ENCODE data around the gene DNAAF8.

DNAAF8 gene

DNA sequence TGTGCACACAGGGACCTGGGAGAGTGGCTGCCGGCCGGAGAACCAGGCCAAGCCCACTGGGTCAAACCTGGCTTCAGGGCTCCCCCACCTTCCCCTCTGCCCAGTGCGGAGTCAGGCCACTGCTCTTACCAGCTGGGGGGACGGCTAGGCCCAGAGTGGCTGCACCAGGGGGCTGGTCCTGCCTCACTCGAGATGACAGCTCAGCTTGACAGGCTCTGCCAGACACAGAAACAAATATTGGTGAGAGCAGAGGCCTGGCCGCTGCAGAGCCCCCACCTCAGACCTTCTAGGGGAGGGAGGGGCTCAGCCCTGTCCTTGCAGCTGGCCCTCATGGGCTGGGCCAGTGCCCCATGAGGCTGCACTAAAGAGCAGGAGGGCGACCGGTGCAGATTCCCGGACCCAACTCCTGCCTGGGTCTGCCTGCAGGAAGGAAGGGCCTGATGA lies 36.5 kb upstream of the DNAAF8 start:
- Histone ChIP-seq H3K4me2 (no peak overlapping the region), H3K9ac (0 out of 22 replicates have a peak overlapping the region, but pooled peaks of 1 of the 11 experiments have one; percentile 9), H3K4me1 (peaks cover 13 to 26% (median 21%) of the 10 kb centered on the region in 10 experiments), H3K27ac (no peak overlapping the region), H3K9me3 (replicated peaks in 1 of 11) (no peaks in the 10 kb centered on the region), H3K36me3 (peaks cover 63 to 82% (median 80%) of the 10 kb centered on the region in 11 experiments), H3K4me3 (no peak overlapping the region), H3K27me3 (no peaks in the 10 kb centered on the region), H4K20me1 (peaks cover 5 to 59% (median 39%) of the 10 kb centered on the region in 11 experiments; a peak in 20 of 22 replicates)
- TF ChIP-seq Cebpa-rat (IDR thresholded peaks at IDR 0.05), result no peak

DNA sequence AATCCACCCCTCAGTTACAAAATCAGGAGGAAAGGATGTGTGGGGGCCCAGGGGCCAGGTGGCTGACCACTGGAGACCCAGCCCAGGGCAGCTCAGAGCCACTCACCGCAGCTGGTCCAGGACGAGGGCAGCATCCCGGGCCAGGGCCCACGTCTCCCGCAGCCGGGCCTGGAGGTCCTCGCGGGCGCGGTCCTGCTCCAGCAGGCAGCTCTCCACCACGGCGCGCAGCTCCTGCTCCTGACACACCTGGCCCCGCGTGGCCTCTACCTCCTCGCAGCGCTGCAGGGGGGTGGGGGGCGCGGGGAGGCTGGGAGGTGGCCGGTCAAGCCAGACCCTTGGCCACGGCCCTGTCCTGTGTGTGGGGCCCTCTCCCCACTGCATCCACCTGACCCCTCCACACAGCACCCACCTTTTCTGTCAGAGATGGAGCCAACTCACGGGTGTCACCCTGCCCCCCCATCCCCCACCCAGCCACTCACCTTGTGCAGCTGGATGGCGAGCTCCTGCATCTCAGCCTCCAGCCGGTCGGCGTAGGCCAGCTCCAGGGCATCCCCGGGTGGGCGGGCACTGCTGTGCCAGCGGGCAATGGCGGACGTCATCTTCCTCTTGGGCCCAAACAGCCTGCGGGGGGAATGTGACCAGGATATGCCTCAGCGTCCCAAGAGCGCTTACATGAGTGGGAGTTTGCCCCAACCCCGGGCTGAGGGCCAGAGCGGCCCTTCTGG lies 35.9 kb upstream of the DNAAF8 start:
- Histone ChIP-seq H3K27ac (no peak overlapping the region), H3K4me2 (no peak overlapping the region), H3K9me3 (replicated peaks in 1 of 11) (no peaks in the 10 kb centered on the region), H4K20me1 (peaks cover 5 to 58% (median 39%) of the 10 kb centered on the region in 11 experiments; a peak in 20 of 22 replicates), H3K9ac (0 out of 22 replicates have a peak overlapping the region, but pooled peaks of 1 of the 11 experiments have one; percentile 9), H3K27me3 (no peaks in the 10 kb centered on the region), H3K4me1 (peaks cover 9 to 22% (median 17%) of the 10 kb centered on the region in 10 experiments), H3K4me3 (no peak overlapping the region), H3K36me3 (peaks cover 63 to 88% (median 82%) of the 10 kb centered on the region in 11 experiments)
- TF ChIP-seq Cebpa-rat (IDR thresholded peaks at IDR 0.05), result no peak

DNA sequence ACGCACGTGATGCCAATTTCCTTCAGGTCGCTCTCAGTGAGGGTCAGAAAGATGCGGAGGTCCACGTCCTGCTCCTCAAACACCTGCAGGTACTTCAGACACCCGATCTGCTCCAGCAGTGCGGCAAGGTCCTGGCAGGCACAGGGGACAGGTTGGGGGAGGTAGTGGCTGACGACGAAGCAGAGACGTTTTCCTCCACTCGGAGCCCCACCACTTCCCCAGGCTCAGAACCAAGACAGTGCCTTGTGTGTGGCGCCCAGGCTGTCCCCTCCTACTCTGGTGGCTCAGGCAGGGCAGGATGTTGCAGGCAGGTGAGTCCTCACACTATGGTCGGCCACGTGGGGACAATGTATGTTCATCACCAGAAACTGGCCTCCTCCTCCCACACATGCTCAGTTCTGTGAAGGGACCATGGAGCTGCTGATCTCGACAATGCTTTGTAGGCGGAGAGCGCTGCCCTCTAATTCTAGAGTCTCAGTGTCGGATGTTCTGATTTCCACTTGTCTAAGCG lies 35.2 kb upstream of the DNAAF8 start:
- H3K9me3 ChIP-seq (replicated peaks in 1 of 11), result no peaks in the 10 kb centered on the region
- peaks cover 67 to 94% (median 88%) of the 10 kb centered on the region in 11 experiments for H3K36me3 ChIP-seq
- H3K27ac ChIP-seq, result no peak overlapping the region
- H3K4me2 ChIP-seq, result no peak overlapping the region
- no peak overlapping the region for H3K4me3 ChIP-seq
- H4K20me1 ChIP-seq, result peaks cover 5 to 58% (median 38%) of the 10 kb centered on the region in 11 experiments; a peak in 20 of 22 replicates
- no peaks in the 10 kb centered on the region for H3K27me3 ChIP-seq
- H3K4me1 ChIP-seq, result peaks cover 9 to 27% (median 17%) of the 10 kb centered on the region in 10 experiments
- no peak overlapping the region for H3K9ac ChIP-seq
- TF ChIP-seq Cebpa-rat (IDR thresholded peaks at IDR 0.05), result no peak

- H3K9ac ChIP-seq, result no peak overlapping the region
- H3K9me3 ChIP-seq (replicated peaks in 1 of 11), result no peaks in the 10 kb centered on the region
- H3K27ac ChIP-seq, result no peak overlapping the region
- no peaks in the 10 kb centered on the region for H3K27me3 ChIP-seq
- H4K20me1 ChIP-seq, result peaks cover 0 to 49% (median 27%) of the 10 kb centered on the region in 11 experiments; a peak in 19 of 22 replicates
- H3K36me3 ChIP-seq, result peaks cover 75 to 100% (median 95%) of the 10 kb centered on the region in 11 experiments
- no peak overlapping the region for H3K4me2 ChIP-seq
- H3K4me1 ChIP-seq, result peaks cover 0 to 17% (median 7%) of the 10 kb centered on the region in 10 experiments; a peak in 15 of 20 replicates
- no peak for TF ChIP-seq Cebpa-rat (IDR thresholded peaks at IDR 0.05)
- H3K4me3 ChIP-seq, result no peak overlapping the region
Observed at GRCh38 chr16:4700380-4700996, 33.8 kb upstream of the DNAAF8 start.

- Histone ChIP-seq H3K4me1 (peaks cover 0 to 11% (median 2%) of the 10 kb centered on the region in 10 experiments; a peak in 8 of 20 replicates), H3K36me3 (peaks cover 69 to 100% (median 91%) of the 10 kb centered on the region in 11 experiments), H3K9ac (peak overlapping the region in 2 of 11 experiments; percentile 13 to 32; a peak in 1 of 22 replicates), H3K27ac (no peak overlapping the region), H4K20me1 (peaks cover 0 to 42% (median 21%) of the 10 kb centered on the region in 11 experiments; a peak in 18 of 22 replicates), H3K27me3 (no peaks in the 10 kb centered on the region), H3K9me3 (replicated peaks in 1 of 11) (no peaks in the 10 kb centered on the region), H3K4me2 (no peak overlapping the region), H3K4me3 (no peak overlapping the region)
- TF ChIP-seq Cebpa-rat (IDR thresholded peaks at IDR 0.05), result no peak
Observed at GRCh38 chr16:4700997-4701743, 33.2 kb upstream of the DNAAF8 start.

- no peak for TF ChIP-seq Cebpa-rat (IDR thresholded peaks at IDR 0.05)
- Histone ChIP-seq H4K20me1 (peaks cover 0 to 35% (median 13%) of the 10 kb centered on the region in 11 experiments; a peak in 18 of 22 replicates), H3K4me1 (peaks cover 0 to 7% (median 0%) of the 10 kb centered on the region in 10 experiments; a peak in 3 of 20 replicates), H3K4me2 (no peak overlapping the region), H3K9me3 (replicated peaks in 1 of 11) (no peaks in the 10 kb centered on the region), H3K9ac (no peak overlapping the region; a peak in 2 of 22 replicates), H3K27me3 (no peaks in the 10 kb centered on the region), H3K27ac (no peak overlapping the region), H3K36me3 (peaks cover 69 to 100% (median 91%) of the 10 kb centered on the region in 11 experiments), H3K4me3 (no peak overlapping the region)
Observed at GRCh38 chr16:4701791-4702465, 32.4 kb upstream of the DNAAF8 start.

- Histone ChIP-seq H4K20me1 (peaks cover 0 to 29% (median 8%) of the 10 kb centered on the region in 11 experiments; a peak in 16 of 22 replicates), H3K4me3 (no peak overlapping the region), H3K4me2 (no peak overlapping the region), H3K27me3 (no peaks in the 10 kb centered on the region), H3K36me3 (peaks cover 69 to 100% (median 91%) of the 10 kb centered on the region in 11 experiments), H3K9me3 (replicated peaks in 1 of 11) (no peaks in the 10 kb centered on the region), H3K4me1 (peaks cover 0 to 7% (median 0%) of the 10 kb centered on the region in 10 experiments; a peak in 3 of 20 replicates), H3K9ac (peak overlapping the region in 1 of 11 experiments; percentile 22; a peak in 2 of 22 replicates), H3K27ac (no peak overlapping the region)
- TF ChIP-seq Cebpa-rat (IDR thresholded peaks at IDR 0.05), result no peak
Observed at GRCh38 chr16:4702466-4702808, 31.9 kb upstream of the DNAAF8 start.

DNA sequence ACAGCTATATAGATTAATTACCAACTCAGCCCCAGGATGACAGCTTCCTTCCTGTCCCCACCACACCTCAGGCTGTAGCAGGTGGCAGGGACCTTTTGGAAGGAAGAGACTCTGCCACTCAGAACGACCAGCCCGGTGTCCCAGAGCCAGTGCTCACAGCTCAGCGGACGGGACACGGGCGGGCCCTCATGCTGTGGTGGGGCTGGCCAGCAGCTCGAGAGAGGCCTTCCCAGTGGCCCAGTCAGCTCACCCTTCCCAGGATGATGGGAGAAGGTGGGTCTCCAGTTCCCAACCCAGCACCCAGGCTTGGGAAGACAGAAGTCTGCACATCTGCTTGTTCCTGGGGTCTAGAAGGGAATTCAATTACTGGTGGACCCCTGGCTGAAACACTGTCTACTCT lies 30.4 kb upstream of the DNAAF8 start:
- Histone ChIP-seq H3K4me2 (no peak overlapping the region; a peak in 1 of 22 replicates), H3K27ac (no peak overlapping the region), H3K4me1 (peaks cover 0 to 7% (median 0%) of the 10 kb centered on the region in 10 experiments; a peak in 3 of 20 replicates), H3K27me3 (no peaks in the 10 kb centered on the region), H4K20me1 (peaks cover 0 to 19% (median 0%) of the 10 kb centered on the region in 11 experiments; a peak in 8 of 22 replicates), H3K4me3 (no peak overlapping the region), H3K9ac (peak overlapping the region in 4 of 11 experiments; percentile 1 to 35 (median 23); a peak in 1 of 22 replicates), H3K9me3 (replicated peaks in 1 of 11) (no peaks in the 10 kb centered on the region), H3K36me3 (peaks cover 68 to 94% (median 81%) of the 10 kb centered on the region in 11 experiments)
- no peak for TF ChIP-seq Cebpa-rat (IDR thresholded peaks at IDR 0.05)
